Glomerular visceral epithelial cell (primary cell): Measurements from ENCODE around the gene SDK1.

Experiments
- DNase-seq: peaks from one replicate; pipeline ENCODE4 v3.0.0-alpha.2; 2016; ENCODE audit errors: extremely low spot score

The SDK1 gene

GRCh38 chr7:4151524-4151923 is 850.5 kb downstream of the SDK1 start:
- DNase-seq = no peak

- no peak for DNase-seq
Measured at GRCh38 chr7:4151926-4152549, 851.0 kb downstream of the SDK1 start.

- no peak for DNase-seq
Measured at GRCh38 chr7:4154882-4155535, 854.0 kb downstream of the SDK1 start.

- DNase-seq = no peak
Measured at GRCh38 chr7:4156190-4156589, 855.1 kb downstream of the SDK1 start.

- no peak for DNase-seq
Measured at GRCh38 chr7:4157651-4158050, 856.6 kb downstream of the SDK1 start.

GRCh38 chr7:4158441-4159153 is 857.5 kb downstream of the SDK1 start:
- no peak for DNase-seq

- peak; percentile 2 for DNase-seq
Measured at GRCh38 chr7:4159154-4159501, 858.1 kb downstream of the SDK1 start.

GRCh38 chr7:4159761-4160554 is 858.9 kb downstream of the SDK1 start:
- DNase-seq = no peak

GRCh38 chr7:4162884-4163564 is 862.0 kb downstream of the SDK1 start:
- no peak for DNase-seq

GRCh38 chr7:4163565-4164203 is 862.6 kb downstream of the SDK1 start:
- no peak for DNase-seq

GRCh38 chr7:4164556-4164955 is 863.5 kb downstream of the SDK1 start:
- DNase-seq = no peak

- DNase-seq = no peak
Measured at GRCh38 chr7:4166340-4166739, 865.3 kb downstream of the SDK1 start.

GRCh38 chr7:4166807-4167206 is 865.8 kb downstream of the SDK1 start:
- DNase-seq = no peak

GRCh38 chr7:4167385-4167910 is 866.4 kb downstream of the SDK1 start:
- DNase-seq = no peak

GRCh38 chr7:4168041-4168440 is 867.0 kb downstream of the SDK1 start:
- DNase-seq = no peak

- no peak for DNase-seq
Measured at GRCh38 chr7:4168541-4168940, 867.5 kb downstream of the SDK1 start.

- DNase-seq = no peak
Measured at GRCh38 chr7:4169455-4169854, 868.4 kb downstream of the SDK1 start.

GRCh38 chr7:4170997-4171786 is 870.1 kb downstream of the SDK1 start:
- DNase-seq = no peak

- DNase-seq = no peak
Measured at GRCh38 chr7:4172883-4173282, 871.8 kb downstream of the SDK1 start.

GRCh38 chr7:4173615-4174014 is 872.6 kb downstream of the SDK1 start:
- DNase-seq = no peak
